HG03565 (cell line): Measurements from ENCODE around the gene CLPTM1.
A peak's percentile ranks its signal among the peaks of the same experiment; 100 is the strongest.
"Not testable (repeated sequence)": the region's sequence is repeated elsewhere in the genome, so short reads cannot be mapped to it uniquely, and the experiment has no call there.

Experiments
- ATAC-seq: cut with Tn5 transposase; IDR thresholded peaks from one replicate; pipeline ENCODE4 v1.9.1; 2021; ENCODE audit warnings: mild to moderate bottlenecking, moderate library complexity; ENCODE audit not compliant: unreplicated experiment

The CLPTM1 gene

GRCh38 chr19:44939668-44940067 is 15.5 kb upstream of the CLPTM1 start:
- ATAC-seq: no peak

- ATAC-seq: no peak
Observed at GRCh38 chr19:44942067-44942571, 13.1 kb upstream of the CLPTM1 start, which contains the start of gene APOC4. TSS of gene APOC4 (plus strand) at chr19:44942237. CDS start at chr19:44942278, 41 bp downstream.

GRCh38 chr19:44943801-44944249 is 11.4 kb upstream of the CLPTM1 start:
- peak; percentile 54 for ATAC-seq

- no peak for ATAC-seq
Observed at GRCh38 chr19:44947041-44947581, 8.1 kb upstream of the CLPTM1 start.

GRCh38 chr19:44948237-44948636 is 6.9 kb upstream of the CLPTM1 start:
- ATAC-seq: no peak

GRCh38 chr19:44948763-44949374 is 6.3 kb upstream of the CLPTM1 start:
- ATAC-seq: no peak

GRCh38 chr19:44949550-44949949 is 5.6 kb upstream of the CLPTM1 start:
- ATAC-seq: no peak

GRCh38 chr19:44951179-44952159 is 3.7 kb upstream of the CLPTM1 start:
- no peak for ATAC-seq

GRCh38 chr19:44954278-44954648 is 917 bp upstream of the CLPTM1 start:
- no peak for ATAC-seq

GRCh38 chr19:44955505-44956439 is 592 bp downstream of the CLPTM1 start:
- ATAC-seq: no peak

- ATAC-seq: no peak
Observed at GRCh38 chr19:44957526-44957925, 2.3 kb downstream of the CLPTM1 start.

- ATAC-seq: no peak
Observed at GRCh38 chr19:44958090-44958489, 2.9 kb downstream of the CLPTM1 start.

GRCh38 chr19:44959691-44960090 is 4.5 kb downstream of the CLPTM1 start:
- ATAC-seq: no peak

GRCh38 chr19:44960906-44961728 is 5.9 kb downstream of the CLPTM1 start:
- ATAC-seq: no peak

GRCh38 chr19:44961821-44962220 is 6.6 kb downstream of the CLPTM1 start:
- ATAC-seq: no peak

GRCh38 chr19:44968118-44968517 is 12.9 kb downstream of the CLPTM1 start:
- no peak for ATAC-seq

- ATAC-seq: no peak
Observed at GRCh38 chr19:44968670-44969069, 13.5 kb downstream of the CLPTM1 start.

GRCh38 chr19:44969437-44969836 is 14.3 kb downstream of the CLPTM1 start:
- no peak for ATAC-seq

- not testable (repeated sequence) for ATAC-seq
Observed at GRCh38 chr19:44971451-44971850, 16.3 kb downstream of the CLPTM1 start.

- no peak for ATAC-seq
Observed at GRCh38 chr19:44972802-44973201, 17.6 kb downstream of the CLPTM1 start.
